HG02642 (cell line): ENCODE results near the gene C12orf60.
A peak's percentile ranks its signal among the peaks of the same experiment; 100 is the strongest.

Experiments used
- ATAC-seq: cut with Tn5 transposase; IDR thresholded peaks from one replicate; pipeline ENCODE4 v1.9.1; 2021; ENCODE audit warnings: mild to moderate bottlenecking; ENCODE audit not compliant: unreplicated experiment, poor library complexity

C12orf60 gene

DNA sequence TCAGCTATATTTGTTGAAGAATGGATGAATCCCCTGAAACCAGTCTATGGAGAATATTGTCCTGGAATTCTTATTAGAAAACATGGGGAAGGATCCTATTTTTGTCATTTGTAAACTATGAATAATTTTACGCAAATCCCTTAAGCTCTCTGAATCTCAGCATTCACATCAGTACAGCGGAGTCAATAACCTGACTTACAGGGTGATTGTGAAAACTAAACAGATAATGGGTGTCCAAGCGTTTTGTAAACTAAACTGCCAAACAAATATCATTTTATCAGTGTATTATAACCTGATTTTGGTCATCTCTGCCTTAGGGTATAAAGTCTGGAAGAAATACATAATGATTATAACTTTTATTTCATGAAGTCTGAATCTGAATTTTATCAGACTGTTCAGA is 29.9 kb downstream of the C12orf60 start:
- ATAC-seq = no peak

- ATAC-seq = no peak
These were observed 30.5 kb downstream of the C12orf60 start for GRCh38 chr12:14833952-14834351.

DNA sequence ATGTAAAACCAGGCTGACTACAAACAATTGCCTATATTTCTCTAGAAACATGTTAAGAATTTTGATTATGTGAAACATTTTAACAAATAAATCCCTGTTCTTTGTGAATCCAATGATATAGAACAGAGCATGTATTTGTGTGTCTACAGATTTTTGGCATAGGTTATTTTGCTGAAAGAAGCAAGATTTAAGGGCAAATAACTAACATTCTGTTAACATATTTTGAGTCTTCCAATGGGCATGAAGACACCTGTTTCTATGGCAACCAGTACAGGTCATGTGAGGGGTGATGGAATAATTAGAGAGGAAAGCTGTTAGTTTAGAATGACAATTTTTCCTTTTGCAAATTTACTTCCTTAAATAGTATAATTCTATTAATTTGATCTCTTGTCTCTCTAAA is 31.0 kb downstream of the C12orf60 start:
- ATAC-seq = no peak

- no peak for ATAC-seq
These were observed 33.1 kb downstream of the C12orf60 start for GRCh38 chr12:14836336-14837210.

- ATAC-seq = no peak
These were observed 35.8 kb downstream of the C12orf60 start for GRCh38 chr12:14839262-14839661.

DNA sequence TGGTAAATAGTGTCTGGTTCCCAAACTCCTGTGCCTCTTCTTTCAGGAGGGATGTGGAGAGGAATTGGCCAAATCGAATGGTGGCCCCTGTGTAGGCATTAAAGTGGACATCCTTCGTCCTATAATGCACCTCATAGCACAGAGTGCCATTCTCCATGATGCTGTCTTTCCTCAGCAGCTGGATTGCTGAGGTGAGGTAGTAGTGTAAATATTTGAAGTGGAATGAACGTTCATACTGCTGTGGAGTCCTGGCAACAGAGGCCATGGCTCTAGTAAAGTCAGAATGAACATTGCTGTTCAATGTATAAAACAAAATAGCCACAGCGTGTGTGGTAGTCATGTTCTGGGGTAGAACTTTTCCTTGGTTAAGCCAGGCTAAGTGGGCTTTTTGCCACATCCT is 37.1 kb downstream of the C12orf60 start:
- ATAC-seq = no peak

GRCh38 chr12:14841761-14842160 is 38.3 kb downstream of the C12orf60 start:
- ATAC-seq = no peak

DNA sequence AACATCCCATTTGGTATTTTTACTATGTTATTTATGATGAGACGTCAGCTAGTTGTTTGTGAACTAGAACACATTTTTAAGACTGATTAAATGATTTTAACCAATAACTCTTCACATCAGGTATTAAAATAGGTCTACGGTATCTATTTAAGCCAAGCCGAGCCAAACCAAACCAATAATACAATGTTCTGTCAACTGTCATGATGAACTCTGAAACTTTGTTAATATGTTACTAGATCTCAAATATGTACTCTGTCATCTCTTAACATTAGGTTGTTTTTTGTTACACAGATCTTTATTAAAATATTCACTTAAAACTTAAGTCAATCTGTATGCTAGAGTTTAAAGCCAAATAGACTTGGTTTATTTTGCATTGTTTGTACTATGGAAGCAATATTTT is 38.8 kb downstream of the C12orf60 start:
- no peak for ATAC-seq

DNA sequence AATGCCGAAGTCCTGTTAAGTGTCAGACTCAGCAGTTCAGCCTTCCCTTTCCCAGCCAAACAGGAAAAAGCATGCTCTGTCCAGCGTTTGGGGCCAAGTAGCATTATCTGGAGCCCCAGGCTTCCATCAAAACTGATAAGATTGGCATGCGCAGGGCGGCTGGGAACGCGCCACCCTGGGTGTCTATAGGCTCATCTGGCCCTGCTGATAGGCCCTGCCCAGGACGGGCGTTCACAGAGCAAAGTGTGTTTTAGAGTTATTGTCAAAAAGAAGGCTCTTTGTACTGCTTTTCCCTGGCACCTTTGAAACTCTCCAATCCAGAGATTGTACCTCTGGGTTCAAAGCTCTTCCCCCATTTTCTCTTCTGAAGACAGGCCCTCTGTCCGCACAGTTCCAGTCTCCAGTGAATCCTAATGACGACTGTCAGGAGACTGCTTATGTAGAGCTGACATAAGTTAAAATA is 40.0 kb downstream of the C12orf60 start, which contains the start of gene ART4:
Gene ART4, minus strand, starts transcription at position 102 of the 463 bp plus-strand sequence. CDS start 413 bp downstream, outside the sequence.
- ATAC-seq = no peak

DNA sequence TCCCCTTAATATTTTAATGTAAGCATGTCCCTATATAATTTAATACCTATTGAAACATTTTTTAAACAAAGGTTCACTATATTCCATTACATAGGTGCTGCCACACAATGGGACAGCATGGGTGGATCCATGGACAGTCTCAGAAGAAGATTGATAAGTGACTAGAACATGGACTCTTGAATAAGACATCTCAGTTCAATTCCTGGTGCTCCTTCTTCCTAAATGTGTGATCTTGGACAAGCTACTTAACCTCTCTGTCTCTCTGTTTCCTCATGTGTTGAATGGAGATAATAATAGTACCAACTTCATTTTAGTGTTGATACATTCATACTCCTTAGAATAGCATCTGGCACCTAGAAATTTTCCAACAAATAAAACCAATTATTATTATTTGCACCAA is 40.9 kb downstream of the C12orf60 start:
- no peak for ATAC-seq

DNA sequence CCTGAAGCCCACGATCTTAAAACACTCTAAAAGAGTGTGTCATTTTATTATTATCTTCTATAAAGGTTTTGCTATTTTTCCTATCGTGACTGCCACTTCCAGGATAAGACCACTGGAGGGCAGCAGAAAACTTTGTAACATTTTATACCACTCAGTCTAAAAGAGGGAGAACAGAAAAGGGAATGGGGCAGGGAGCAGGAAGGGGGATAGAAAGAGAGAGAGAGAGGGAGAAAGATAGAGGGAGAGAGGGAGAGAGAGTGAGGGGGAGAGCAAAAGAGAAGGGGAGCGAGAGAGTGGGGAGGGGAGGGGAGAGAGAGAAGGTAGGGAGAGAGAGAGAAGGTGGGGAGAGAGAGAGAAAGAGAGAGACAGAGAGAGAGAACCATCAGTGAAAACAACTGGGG is 41.9 kb downstream of the C12orf60 start:
- ATAC-seq = no peak

- ATAC-seq = no peak
These were observed 42.6 kb downstream of the C12orf60 start for GRCh38 chr12:14846042-14846587.

DNA sequence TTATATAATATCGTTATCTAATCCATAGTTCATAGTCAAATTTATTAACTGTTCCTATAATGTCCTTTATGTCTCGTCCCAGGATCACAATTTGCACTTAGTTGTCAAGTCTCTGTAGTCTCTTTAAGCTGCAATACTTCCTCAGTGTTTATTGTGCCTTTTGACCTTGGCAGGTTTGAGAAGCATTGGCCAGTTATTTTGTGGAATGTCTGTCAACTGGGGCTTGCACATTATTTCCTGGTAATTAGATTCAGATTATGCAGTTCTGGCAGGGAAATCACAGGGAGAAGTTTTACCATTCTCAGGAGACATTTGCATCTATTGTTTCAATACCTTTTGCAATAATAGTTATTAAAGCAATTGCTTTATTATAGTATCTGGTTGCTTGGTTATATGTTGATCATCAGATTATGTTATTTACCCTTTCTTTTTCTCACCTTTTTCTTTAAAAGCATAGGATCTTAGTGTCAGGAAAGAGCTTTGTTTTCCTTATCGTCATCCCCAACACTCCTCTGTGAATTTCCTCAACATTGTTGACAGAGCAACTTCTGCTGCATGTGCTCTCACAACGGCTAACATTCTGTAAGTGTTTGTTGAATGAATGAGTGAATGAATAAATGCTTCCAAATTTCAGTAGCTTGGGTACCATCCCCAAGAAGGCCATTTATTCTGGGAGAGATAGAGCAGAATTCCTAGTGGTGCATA is 43.6 kb downstream of the C12orf60 start:
- ATAC-seq = no peak

DNA sequence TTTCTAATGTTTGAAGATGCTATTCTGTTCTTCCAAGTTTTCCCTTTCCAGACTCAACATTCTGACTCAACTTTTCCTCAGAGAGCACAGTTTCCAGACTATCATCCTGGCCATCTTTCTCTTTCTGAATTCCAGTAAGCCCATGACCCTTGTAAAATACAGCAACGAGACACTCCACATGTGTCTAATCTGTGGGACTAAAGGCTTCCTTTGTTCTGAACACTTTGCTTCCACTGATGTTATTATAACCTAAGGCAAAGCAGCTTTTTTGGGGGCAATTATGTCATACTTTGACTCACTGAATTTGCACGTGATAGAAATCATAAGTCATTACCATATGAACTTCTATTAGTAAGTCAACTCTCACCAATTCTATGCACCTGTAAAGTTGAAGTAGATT is 46.2 kb downstream of the C12orf60 start:
- ATAC-seq = no peak

DNA sequence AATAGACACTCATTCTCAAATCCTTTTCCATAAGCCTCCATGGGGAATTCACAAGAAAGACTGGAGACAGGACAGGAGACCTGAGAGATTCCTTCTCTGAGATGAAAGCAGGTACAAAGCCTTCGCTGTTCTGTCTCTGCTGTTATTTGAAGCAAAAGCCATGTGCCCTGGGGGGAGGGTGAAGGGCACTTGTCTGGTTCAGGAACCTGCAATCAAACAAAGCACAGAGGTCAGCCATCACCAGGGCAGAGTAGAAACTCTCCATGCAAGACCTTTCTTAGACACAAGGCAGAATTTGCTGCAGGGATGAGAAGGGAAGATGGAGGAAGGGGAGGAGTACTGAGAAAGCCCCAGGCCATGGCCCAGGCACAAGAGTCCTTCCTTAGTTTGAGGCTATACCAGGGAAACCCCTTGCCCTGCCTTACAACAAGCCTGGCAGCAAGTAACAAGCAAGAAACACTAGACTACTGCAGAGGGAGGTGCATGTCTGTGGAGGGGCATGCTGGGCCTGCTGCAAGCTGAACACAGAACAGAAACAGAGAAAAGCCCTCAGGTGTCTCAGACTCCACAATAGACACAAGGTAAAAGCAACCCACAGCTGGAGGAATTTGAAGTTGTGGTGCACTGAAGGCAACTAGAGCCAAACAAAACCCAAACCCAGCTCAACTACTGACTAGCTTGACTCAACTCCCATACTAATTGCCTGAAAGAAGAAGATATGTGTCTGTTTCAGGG is 47.6 kb downstream of the C12orf60 start:
- peak; percentile 80 for ATAC-seq

DNA sequence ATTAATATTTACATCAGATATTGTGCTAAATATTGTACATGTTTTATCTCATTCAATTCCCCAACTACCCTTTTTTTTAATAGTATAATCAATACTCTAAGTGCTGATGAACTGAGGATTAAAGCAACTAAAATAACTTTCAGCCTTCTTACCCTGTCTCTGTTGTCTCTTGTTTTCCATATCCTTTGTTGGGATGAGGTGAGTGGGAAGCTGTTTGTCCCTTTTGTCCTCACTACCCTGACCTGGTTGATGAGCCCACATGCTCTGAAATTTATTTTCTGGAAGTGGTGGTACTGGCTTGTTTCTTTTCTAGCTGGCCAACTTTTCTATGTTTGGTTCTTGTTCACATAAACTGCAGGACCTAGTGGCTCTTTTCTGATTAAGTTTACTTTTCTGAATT is 49.4 kb downstream of the C12orf60 start:
- ATAC-seq = no peak

- no peak for ATAC-seq
These were observed 50.5 kb downstream of the C12orf60 start for GRCh38 chr12:14853961-14854360.

GRCh38 chr12:14854586-14855183 is 51.2 kb downstream of the C12orf60 start:
- no peak for ATAC-seq

DNA sequence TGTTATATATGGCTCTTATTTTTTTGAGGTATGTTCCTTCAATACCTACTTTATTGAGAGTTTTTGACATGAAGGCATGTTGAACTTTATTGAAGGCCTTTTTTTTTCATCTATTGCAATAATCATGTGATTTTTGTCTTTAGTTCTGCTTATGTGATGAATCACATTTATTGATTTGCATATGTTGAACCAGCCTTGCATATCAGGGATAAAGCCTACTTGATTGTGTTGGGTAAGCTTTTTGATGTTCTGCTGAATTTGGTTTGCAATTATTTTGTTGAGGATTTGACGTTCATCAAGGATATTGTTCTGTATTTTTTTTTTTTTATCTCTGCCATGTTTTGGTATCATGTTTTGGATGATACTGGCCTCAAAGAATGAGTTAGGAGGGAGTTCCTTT is 55.0 kb downstream of the C12orf60 start:
- ATAC-seq = no peak

DNA sequence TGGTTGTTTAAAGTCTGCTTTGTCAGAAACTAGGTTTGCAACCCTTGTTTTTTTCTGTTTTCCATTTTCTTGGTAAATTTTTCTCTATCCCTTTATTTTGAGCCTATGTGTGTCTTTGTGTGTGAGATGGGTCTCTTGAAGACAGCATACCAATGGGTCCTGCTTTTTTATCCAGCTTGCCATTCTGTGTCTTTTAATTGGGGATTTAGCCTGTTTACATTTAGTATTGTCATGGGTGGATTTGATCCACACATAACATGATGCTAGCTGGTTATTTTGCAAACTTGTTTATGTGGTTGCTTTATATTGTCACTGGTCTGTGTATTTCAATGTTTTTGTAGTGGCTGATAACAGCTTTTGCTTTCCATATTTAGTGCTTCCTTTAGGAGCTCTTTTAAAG is 57.0 kb downstream of the C12orf60 start:
- no peak for ATAC-seq
